ENCODE measurements around the gene ST6GALNAC4.

DNA sequence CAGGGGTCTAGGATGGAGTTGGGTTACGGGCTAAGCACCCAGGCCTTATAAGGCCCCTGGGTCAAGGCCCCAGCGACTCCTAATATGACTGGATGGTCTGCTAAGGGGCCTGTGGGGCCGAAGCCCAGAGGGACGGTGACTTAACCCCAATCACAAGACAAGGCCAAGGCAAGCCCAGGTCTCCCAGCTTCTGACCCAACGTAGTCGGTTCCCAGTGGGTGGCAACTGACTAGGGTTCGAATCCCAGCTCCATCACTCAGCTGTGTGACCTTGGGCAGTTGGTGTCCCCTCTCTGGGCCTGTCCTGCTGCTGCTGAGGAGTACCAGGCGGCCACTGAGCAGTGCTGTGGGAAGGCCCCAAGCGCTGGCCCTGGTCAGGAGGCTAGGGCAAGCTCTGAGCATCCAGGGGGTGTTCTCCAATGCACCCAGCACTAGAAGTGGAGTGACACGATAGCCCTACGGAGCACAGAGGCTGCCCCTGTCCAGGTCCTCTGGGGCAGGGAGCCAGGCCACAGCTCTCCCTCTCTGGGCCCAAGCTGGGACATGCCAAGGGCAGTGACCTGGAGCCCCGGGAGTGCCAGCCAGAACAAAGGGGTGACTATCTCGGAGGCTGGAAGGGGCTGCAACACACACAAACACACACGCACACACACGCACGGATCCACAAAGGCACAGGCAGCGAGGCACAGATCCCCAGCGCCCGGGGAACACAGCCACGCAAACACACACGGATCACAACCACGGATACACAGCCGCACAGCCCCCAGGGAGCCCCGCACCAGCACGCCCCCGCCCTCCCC, 39.9 kb downstream of the ST6GALNAC4 start:
- TF ChIP-seq, protein P1, sequence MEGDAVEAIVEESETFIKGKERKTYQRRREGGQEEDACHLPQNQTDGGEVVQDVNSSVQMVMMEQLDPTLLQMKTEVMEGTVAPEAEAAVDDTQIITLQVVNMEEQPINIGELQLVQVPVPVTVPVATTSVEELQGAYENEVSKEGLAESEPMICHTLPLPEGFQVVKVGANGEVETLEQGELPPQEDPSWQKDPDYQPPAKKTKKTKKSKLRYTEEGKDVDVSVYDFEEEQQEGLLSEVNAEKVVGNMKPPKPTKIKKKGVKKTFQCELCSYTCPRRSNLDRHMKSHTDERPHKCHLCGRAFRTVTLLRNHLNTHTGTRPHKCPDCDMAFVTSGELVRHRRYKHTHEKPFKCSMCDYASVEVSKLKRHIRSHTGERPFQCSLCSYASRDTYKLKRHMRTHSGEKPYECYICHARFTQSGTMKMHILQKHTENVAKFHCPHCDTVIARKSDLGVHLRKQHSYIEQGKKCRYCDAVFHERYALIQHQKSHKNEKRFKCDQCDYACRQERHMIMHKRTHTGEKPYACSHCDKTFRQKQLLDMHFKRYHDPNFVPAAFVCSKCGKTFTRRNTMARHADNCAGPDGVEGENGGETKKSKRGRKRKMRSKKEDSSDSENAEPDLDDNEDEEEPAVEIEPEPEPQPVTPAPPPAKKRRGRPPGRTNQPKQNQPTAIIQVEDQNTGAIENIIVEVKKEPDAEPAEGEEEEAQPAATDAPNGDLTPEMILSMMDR (IDR thresholded peaks at IDR 0.05; ENCODE audit: low read depth, low read length, poor library complexity, severe bottlenecking), result no peak
- no peak for TF ChIP-seq EZH2phosphoT487 (IDR thresholded peaks at IDR 0.05; ENCODE audit: borderline replicate concordance, low read length)

All from DOHH2 (cell line).